ENCODE measurements around the gene MACROH2A1. TPM values are rescaled to one million over a fixed set of nuclear protein-coding genes. Genes with fewer than 3 reads are reported as not detected.

The MACROH2A1 gene
- polyA plus RNA-seq, 1 of the 3 experiments (the other 2 are of a cell fraction), result 165 TPM

DNA sequence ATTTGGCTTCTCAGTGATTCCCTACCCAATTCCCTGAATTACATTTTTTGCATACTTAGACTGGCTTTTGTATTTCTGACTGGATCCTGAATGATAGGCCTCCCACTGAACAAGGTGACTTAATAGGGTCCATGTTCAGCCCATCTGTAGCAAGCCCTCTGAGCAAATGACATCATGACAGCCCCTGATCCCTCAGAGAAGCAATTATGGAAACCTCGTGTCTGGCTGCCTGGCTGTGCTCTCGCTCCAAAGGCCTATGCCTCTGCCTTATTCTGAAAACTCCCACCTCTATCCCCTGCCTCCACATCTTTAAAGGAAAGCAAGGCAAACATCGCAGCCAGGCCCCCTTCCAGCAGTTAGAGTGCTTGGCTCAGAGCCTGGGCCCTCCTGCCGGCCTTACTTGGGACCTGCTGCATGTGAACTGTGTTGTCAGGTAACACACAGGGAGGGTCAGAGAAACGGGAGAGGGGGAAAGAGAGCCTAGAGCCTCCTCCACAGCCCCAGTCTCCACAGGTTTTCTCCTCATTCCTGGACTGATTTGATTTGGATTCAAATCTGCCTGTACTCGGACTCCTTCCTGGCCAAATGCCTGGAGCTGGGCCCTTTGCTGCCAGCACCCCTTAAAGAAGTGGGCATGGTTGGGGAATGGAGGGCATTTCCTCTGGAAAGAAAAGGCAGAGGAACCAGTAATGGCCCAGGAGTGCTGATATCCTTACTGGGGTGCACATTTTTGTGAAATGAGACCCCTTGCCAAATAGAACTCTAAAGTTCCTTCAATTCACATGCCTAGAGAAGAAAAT, 44.3 kb upstream of the MACROH2A1 start:
- H3K9me2 ChIP-seq, result no peaks in the 10 kb centered on the region
- no peaks in the 10 kb centered on the region for H3K79me2 ChIP-seq (ENCODE audit: insufficient read depth)
- CTCF ChIA-PET, result interaction anchor here (0.7 to 4.3 kb wide), 4 partner anchors 13 to 109 kb away, joined by 3 to 50 read pairs (median 3); no protein-coding TSS in a partner anchor
- no peak overlapping the region for H3K27ac ChIP-seq (ENCODE audit: low read depth in 2 of 2, low read length in 1 of 2)
- no peak overlapping the region for H3K4me3 ChIP-seq (ENCODE audit: low read depth in 2 of 2, low read length in 1 of 2)
- H4K20me1 ChIP-seq (ENCODE audit: insufficient read depth), result no peaks in the 10 kb centered on the region
- POLR2A ChIA-PET, result no interaction called here
- no peaks in the 10 kb centered on the region for H3K36me3 ChIP-seq (replicated peaks in 1 of 2; ENCODE audit: control insufficient read depth in 1 of 2, insufficient read depth in 2 of 2, low read length in 1 of 2)
- H3K4me1 ChIP-seq (ENCODE audit: control insufficient read depth in 1 of 2, insufficient read depth in 2 of 2, low read depth in 1 of 2, low read length in 1 of 2), result peaks cover 0 to 23% of the 10 kb centered on the region in 2 experiments; a peak in 1 of 4 replicates
- TF ChIP-seq RFX5 (IDR thresholded peaks at IDR 0.05; ENCODE audit: low read length) (no peak), NRF1 (IDR thresholded peaks at IDR 0.05; ENCODE audit: low read depth, low read length) (no peak), MEF2A (IDR thresholded peaks at IDR 0.05; ENCODE audit: borderline replicate concordance, low read depth) (no peak), YY1 (IDR thresholded peaks at IDR 0.05; ENCODE audit: low read depth) (no peak), PBX3 (IDR thresholded peaks at IDR 0.05) (no peak), SIN3A (IDR thresholded peaks at IDR 0.05; ENCODE audit: borderline replicate concordance, low read depth, low read length) (no peak), IRF3 (IDR thresholded peaks at IDR 0.05; ENCODE audit: low read depth, low read length) (no peak), JUND (IDR thresholded peaks at IDR 0.05) (no peak), USF1 (IDR thresholded peaks at IDR 0.05; ENCODE audit: borderline replicate concordance, low read depth) (no peak), SMC3 (IDR thresholded peaks at IDR 0.05; ENCODE audit: low read depth, low read length) (no peak), EP300 (IDR thresholded peaks at IDR 0.05; ENCODE audit: borderline replicate concordance in 1 of 2, low read depth in 1 of 2, low read length in 1 of 2) (no peak), CTCF (IDR thresholded peaks at IDR 0.05) (no peak), TAF1 (IDR thresholded peaks at IDR 0.05; ENCODE audit: borderline replicate concordance, low read depth, low read length) (no peak), POLR2AphosphoS5 (IDR thresholded peaks at IDR 0.05; ENCODE audit: low read depth, low read length) (no peak)
- TF ChIP-seq, protein P1, sequence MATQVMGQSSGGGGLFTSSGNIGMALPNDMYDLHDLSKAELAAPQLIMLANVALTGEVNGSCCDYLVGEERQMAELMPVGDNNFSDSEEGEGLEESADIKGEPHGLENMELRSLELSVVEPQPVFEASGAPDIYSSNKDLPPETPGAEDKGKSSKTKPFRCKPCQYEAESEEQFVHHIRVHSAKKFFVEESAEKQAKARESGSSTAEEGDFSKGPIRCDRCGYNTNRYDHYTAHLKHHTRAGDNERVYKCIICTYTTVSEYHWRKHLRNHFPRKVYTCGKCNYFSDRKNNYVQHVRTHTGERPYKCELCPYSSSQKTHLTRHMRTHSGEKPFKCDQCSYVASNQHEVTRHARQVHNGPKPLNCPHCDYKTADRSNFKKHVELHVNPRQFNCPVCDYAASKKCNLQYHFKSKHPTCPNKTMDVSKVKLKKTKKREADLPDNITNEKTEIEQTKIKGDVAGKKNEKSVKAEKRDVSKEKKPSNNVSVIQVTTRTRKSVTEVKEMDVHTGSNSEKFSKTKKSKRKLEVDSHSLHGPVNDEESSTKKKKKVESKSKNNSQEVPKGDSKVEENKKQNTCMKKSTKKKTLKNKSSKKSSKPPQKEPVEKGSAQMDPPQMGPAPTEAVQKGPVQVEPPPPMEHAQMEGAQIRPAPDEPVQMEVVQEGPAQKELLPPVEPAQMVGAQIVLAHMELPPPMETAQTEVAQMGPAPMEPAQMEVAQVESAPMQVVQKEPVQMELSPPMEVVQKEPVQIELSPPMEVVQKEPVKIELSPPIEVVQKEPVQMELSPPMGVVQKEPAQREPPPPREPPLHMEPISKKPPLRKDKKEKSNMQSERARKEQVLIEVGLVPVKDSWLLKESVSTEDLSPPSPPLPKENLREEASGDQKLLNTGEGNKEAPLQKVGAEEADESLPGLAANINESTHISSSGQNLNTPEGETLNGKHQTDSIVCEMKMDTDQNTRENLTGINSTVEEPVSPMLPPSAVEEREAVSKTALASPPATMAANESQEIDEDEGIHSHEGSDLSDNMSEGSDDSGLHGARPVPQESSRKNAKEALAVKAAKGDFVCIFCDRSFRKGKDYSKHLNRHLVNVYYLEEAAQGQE (IDR thresholded peaks at IDR 0.05; ENCODE audit: low read depth, low read length), result no peak
- no peaks in the 10 kb centered on the region for H3K9me3 ChIP-seq
- no peak overlapping the region for H3K9ac ChIP-seq
- 60% methylated on average over 6 of the region's 6 CpGs for WGBS (ENCODE audit: low lambda C conversion rate)
- H2AFZ ChIP-seq (ENCODE audit: low read depth), result no peak overlapping the region
- DNase-seq, result no peak
- H3F3A ChIP-seq (replicated peaks; ENCODE audit: insufficient read depth), result no peaks in the 10 kb centered on the region
- H3K4me2 ChIP-seq, result no peak overlapping the region
- no peaks in the 10 kb centered on the region for H3K27me3 ChIP-seq (ENCODE audit: insufficient read depth)

Measured in SK-N-SH (cell line).